ENCODE results near the gene TMEM63B. TPM values are rescaled to one million over a fixed set of nuclear protein-coding genes. Genes with fewer than 3 reads are reported as not detected.
A peak's percentile ranks its signal among the peaks of the same experiment; 100 is the strongest.

Gene TMEM63B
- total and polyA plus RNA-seq, 9 of the 15 experiments (the other 6 are each of a cell fraction or from before 2014, with no cell fraction given) = 0.14 to 39.4 (median 14.4) TPM

DNA sequence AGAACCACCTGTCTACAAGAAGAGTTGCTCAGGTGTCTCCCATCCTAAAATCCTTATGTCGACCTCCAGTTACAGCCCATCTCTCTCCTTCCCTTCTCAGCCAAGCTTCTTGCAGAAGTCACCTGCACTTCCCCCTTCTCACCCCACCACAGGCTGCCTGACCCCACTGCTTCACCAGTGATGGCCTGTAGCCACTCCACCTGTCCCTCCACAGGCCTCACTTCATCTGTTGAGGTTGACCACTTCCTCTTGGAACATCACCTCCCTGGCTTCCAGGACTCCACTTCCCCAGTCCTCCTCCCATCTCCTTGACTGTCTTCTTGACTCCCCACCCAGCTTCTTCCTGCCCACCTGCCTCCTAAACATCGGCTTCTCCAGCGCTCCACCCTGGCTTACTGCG is 25.5 kb upstream of the TMEM63B start:
- peaks cover 13% of the 10 kb centered on the region; the same call in 2 of the 3 replicates for H3K79me2 ChIP-seq (ENCODE audit: control insufficient read depth, insufficient read depth, low read length)
- H2AFZ ChIP-seq (ENCODE audit: low read depth, low read length) = no peak overlapping the region
- H3K4me3 ChIP-seq = no peak overlapping the region
- H3K27me3 ChIP-seq (ENCODE audit: control insufficient read depth in 2 of 2, insufficient read depth in 2 of 2, low read length in 2 of 2) = no peaks in the 10 kb centered on the region
- ChIA-PET CTCF (ENCODE audit: low intra/inter-chr PET ratio) (no interaction called here), POLR2A (interaction anchor here (0.6 to 1.2 kb wide), 2 partner anchors 16 to 864 kb away, joined by 4 read pairs; no protein-coding TSS in a partner anchor)
- H3K9ac ChIP-seq (ENCODE audit: insufficient read depth in 1 of 2, low read depth in 2 of 2, low read length in 2 of 2) = no peak overlapping the region
- TF ChIP-seq SUPT5H (IDR thresholded peaks at IDR 0.05) (peak; percentile 38; the same call in 1 of the 2 replicates), POLR2A (conservative IDR thresholded peaks at IDR 0.05) (0 out of 2 replicates have a peak, but pooled peaks have one; percentile 20), XRCC3 (IDR thresholded peaks at IDR 0.05) (no peak), ZKSCAN1 (IDR thresholded peaks at IDR 0.05; ENCODE audit: low read depth, low read length) (no peak)
- TF ChIP-seq, protein P1, sequence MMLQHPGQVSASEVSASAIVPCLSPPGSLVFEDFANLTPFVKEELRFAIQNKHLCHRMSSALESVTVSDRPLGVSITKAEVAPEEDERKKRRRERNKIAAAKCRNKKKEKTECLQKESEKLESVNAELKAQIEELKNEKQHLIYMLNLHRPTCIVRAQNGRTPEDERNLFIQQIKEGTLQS (IDR thresholded peaks at IDR 0.05) = no peak
- TF ChIP-seq, protein P1 (CRISPR knock-in tag; conservative IDR thresholded peaks at IDR 0.05) = no peak
- TF ChIP-seq, protein P2, sequence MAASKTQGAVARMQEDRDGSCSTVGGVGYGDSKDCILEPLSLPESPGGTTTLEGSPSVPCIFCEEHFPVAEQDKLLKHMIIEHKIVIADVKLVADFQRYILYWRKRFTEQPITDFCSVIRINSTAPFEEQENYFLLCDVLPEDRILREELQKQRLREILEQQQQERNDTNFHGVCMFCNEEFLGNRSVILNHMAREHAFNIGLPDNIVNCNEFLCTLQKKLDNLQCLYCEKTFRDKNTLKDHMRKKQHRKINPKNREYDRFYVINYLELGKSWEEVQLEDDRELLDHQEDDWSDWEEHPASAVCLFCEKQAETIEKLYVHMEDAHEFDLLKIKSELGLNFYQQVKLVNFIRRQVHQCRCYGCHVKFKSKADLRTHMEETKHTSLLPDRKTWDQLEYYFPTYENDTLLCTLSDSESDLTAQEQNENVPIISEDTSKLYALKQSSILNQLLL (CRISPR knock-in tag; IDR thresholded peaks at IDR 0.05; ENCODE audit: borderline replicate concordance) = no peak
- no peak for ATAC-seq
- no peak overlapping the region for H3K27ac ChIP-seq (ENCODE audit: extremely low read depth, low read depth, low read length)
- H3K4me1 ChIP-seq (replicated peaks in 1 of 2; ENCODE audit: control insufficient read depth in 2 of 2, insufficient read depth in 2 of 2, low read length in 2 of 2) = peaks cover 0 to 3% of the 10 kb centered on the region in 2 experiments; a peak in 2 of 5 replicates
- no peak for DNase-seq (ENCODE audit: extremely low read depth in 1 of 4, low spot score in 3 of 4)
- in situ Hi-C loops (cut with MboI) = loop anchor here (5.0 kb wide), 1 partner anchor 50 kb away; no protein-coding TSS in a partner anchor
- WGBS (ENCODE audit: insufficient coverage, low coverage, missing lambda C conversion rate) = 80% methylated on average over 4 of the region's 4 CpGs
- H4K20me1 ChIP-seq (replicated peaks; ENCODE audit: control insufficient read depth, insufficient read depth, low read length) = peaks cover 8% of the 10 kb centered on the region
- peaks cover 84% of the 10 kb centered on the region for H3K36me3 ChIP-seq (ENCODE audit: control insufficient read depth, insufficient read depth, low read length)
- no TSS peak for BruUV-seq (replicated peaks)
- intact Hi-C loops (cut with micrococcal nuclease) = no loop called here
- no peaks in the 10 kb centered on the region for H3K9me1 ChIP-seq (ENCODE audit: control insufficient read depth, insufficient read depth, low read length)
- FAIRE-seq = no peak
- H3K4me2 ChIP-seq (ENCODE audit: insufficient read depth, low read length) = no peak overlapping the region
- H3K9me3 ChIP-seq (replicated peaks; ENCODE audit: control insufficient read depth, insufficient read depth, low read depth, low read length) = no peaks in the 10 kb centered on the region
